AML-193 (cell line): ENCODE results near the gene VWA5B2.
A peak's percentile ranks its signal among the peaks of the same experiment; 100 is the strongest.
"Not testable (repeated sequence)": the region's sequence is repeated elsewhere in the genome, so short reads cannot be mapped to it uniquely, and the experiment has no call there.

ENCODE experiments used
- DNase-seq, 2 experiments: peaks; one replicate each; lab custom pipeline; 2025; lab: John Stamatoyannopoulos, UW

VWA5B2 gene

DNA sequence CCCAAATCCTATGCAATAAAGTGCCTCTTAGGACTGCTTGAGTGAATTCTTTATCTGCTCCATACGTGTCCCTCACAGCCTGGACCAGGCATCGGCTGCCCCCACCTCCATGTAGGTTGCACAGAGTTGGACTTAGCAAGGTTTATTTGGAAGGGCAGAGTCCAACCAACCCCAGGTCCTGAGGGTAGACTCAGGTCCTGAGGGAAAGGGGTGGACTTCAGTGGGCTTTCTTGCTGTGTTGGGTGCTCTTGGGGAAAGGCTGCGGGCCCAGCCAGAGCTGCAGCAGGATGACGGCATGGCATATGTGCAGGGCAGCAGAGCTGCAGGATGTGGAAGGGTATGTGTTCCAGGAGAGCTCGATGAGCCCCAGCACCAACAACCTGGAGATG lies 12.9 kb downstream of the VWA5B2 start:
- no peak for DNase-seq

DNA sequence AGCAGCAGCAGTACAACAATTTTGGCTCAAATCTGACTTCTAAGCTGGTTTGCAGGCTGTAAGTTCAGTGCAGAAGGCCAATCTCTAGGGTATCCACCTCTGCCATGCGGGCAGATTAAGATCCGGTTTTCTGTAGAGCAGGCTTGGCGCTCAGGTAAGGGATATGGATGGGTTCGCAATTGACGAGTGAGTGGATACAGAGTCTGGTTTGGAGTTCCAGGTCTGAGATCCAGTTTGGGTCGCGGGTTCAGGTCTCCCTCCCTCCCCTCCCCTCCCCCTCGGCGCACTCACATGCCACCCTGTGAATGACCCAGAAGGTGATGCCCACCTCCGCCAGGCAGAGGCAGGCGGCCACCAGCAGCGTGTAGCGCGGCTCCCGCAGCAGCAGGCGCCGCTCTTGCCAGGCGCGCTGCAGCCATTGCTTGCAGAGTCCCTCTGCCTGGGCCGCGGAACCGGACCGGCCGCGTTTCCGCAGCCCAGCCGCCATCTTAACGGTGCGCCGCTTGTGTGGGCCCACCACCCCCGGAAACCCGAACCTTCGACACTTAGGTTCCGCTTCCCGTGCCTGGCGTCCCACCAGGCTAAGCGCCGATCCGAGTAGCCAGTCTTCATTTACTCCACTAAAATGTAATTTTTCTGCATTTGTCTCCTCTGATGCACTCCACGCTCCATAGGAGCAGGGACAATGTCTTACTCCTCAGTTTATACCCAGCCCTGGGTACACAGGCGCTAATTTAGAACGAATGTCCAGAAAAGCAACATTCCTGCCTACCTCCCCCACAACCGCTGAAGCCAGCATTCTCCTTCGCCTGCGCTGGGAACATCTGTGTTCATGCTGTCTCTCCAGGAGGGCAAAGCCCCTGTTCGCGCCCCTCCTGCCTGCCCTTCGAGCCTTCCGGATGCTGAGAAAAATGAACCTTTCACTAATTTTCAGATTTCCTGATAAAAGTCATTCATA lies 19.3 kb downstream of the VWA5B2 start, which contains the start of gene ALG3:
Gene ALG3, minus strand, starts transcription at position 509 of the 958 bp plus-strand sequence. Its CDS starts 22 bp downstream, at position 487.
- DNase-seq, result peak; percentile 81 to 86

DNA sequence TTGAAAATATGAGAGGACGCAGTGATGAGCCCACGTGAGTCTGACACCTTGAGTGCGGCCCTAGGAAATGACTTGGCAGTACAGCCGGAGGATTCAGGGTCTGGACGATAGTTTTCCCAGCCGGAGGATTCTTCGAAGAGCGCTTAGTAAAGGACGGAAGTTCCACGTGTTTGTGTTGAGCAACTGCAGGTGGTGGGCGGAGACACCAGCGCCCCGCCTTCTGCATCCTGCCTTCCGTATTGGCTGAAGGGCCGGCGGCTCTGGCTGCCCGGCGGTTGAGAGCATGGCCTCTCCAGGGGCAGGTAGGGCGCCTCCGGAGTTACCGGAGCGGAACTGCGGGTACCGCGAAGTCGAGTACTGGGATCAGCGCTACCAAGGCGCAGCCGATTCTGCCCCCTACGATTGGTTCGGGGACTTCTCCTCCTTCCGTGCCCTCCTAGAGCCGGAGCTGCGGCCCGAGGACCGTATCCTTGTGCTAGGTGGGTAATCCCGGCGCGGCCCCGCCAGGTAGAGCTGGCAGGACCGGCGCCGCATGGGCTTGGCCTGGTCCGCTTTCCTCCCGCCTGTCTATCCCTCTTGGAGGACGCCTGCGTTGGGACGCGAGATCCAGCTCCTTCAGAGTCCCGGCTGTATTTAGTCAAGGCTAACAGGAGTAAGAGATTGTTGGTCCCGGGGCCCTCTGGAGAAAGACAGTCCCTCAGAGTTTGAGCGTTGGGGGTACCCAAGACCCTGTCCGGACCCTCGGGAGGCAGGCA lies 20.2 kb downstream of the VWA5B2 start, which contains the start of gene EEF1AKMT4:
Gene EEF1AKMT4, plus strand, starts transcription at position 261 of the 755 bp plus-strand sequence. Its CDS starts 23 bp downstream, at position 284.
- DNase-seq, result peak; percentile 99

DNA sequence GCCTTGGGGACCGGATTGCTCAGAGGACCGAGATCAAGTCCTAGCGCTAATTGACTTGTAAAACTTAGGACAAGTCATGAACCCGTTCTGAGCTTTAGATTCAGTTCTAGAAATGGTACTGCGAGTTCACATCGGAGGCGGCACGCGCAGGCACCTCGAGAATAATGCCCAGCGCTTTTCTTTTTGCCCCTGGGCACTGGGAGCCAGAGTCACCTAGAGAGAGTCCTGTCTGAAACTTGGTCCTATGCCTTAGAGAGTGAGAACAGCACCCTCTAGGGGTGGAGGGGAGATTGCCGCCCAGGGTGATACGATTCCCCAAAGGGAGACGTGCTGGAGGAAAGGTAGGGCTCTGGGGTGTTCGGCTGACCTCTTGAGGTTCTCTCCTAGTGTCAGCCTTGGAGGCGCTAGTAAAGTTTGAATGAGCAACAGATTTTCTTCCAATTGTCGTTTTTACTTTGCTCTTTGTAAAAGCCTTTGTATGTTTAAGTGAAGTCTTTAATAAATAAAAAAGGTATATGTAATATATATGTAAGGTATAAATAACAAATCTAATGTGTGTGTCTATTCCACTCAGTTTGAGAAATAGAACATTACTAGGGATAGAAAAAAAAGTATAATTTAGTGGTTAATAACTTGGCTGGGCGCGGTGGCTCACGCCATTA lies 20.9 kb downstream of the VWA5B2 start:
- peak; percentile 97 to 98 for DNase-seq

DNA sequence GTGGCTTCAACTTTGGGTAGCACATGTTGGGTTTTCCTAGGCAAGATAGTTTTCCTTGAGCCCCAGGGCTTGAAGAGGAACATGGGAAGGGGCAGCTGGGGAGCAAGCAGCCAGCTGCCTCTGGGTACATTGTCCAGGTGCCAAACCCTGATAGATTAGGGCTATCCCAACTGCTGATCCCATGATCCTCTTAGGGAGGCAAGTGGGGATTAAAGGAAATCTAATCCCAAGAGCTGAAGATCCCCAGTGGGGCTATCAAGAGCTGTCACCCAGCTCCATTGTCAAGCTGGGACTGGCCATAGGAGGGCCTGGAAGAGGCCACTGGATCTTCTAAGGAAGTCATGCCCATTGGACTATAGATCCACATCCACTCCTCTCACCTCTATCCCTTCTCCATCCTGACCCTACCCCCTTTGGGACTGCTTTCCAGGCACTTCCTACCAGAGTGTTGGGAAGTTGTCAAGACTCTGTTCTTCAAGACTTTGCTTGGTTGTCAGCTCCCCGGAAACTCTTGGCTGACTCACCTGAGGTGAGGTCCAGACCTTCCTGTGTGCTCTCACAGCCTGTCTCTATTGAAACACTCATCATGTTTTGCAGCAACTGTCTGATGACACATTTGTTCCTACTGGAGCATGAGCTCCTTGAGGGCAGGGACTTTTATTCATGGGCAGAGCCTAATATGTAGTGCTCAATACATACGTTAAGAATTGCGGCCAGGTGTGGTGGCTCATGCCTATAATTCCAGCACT lies 26.1 kb downstream of the VWA5B2 start:
- no peak for DNase-seq

DNA sequence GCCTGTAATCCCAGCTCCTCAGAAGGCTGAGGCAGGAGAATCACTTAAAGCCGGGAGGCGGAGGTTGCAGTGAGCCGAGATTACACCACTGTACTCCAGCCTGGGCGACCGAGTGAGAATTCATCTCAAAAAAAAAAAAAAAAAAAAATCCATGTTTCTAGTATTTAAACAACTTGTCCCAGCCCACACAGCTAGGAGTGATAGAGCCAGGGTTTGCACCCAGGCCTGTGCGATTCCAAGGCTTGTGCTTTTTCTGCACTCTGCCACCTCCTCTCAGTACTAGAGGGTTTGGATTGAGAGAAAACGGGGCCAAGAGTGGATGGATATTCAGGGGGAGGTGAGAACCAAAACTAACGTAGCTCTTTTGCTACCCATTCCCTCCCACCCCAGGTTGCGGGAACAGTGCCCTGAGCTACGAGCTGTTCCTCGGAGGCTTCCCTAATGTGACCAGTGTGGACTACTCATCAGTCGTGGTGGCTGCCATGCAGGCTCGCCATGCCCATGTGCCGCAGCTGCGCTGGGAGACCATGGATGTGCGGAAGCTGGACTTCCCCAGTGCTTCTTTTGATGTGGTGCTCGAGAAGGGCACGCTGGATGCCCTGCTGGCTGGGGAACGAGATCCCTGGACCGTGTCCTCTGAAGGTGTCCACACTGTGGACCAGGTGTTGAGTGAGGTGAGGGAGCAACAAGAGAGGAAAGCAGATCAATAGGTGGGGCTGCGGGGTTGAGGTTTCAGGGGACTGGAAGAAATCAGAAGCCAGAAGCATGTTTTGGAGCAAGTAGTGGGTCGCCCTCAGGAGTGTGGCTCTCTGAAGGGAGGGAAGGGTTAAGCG lies 27.9 kb downstream of the VWA5B2 start:
- no peak for DNase-seq

DNA sequence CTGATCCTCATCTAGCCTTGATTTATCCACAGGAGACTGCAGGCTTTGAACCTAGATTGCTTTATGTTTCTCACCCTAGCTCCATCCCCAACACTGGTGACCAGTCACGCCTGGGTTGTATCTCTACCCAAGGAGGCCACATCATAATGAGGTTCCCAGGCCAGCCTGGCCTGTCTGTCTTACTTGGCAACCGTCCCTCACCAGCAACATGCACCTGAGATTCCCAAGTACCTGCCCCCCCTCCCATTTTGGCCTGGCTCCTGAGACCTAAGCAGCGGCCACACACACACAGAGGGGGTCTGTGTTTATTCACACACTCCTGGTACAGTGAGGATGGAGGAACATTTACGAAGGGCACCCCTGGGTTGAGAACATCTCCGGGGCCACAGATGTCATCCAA lies 29.5 kb downstream of the VWA5B2 start:
- no peak for DNase-seq

DNA sequence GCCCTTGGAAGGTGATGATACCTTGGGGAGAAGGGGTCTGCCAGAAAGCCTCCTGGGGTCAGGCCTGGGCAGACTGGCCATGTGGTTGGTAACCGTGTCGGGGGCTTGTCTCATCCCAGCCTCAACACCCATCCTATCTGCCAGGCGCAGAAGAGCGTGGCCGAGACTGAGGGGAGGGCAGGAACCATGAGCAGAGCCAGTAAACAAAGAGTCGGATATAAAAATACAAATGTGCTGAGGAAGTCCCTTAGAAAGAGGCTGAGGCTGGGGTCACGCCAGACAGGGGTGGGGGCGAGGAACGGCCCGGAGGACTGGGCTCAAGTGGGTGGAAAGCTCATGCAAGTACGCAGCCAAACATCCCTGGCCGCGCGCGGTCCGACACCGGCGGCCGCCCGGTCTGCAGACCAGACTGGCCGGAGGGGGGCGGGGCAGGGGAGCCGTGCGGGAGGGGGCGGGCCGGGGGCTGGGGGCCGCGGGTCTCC lies 30.1 kb downstream of the VWA5B2 start:
- no peak for DNase-seq

DNA sequence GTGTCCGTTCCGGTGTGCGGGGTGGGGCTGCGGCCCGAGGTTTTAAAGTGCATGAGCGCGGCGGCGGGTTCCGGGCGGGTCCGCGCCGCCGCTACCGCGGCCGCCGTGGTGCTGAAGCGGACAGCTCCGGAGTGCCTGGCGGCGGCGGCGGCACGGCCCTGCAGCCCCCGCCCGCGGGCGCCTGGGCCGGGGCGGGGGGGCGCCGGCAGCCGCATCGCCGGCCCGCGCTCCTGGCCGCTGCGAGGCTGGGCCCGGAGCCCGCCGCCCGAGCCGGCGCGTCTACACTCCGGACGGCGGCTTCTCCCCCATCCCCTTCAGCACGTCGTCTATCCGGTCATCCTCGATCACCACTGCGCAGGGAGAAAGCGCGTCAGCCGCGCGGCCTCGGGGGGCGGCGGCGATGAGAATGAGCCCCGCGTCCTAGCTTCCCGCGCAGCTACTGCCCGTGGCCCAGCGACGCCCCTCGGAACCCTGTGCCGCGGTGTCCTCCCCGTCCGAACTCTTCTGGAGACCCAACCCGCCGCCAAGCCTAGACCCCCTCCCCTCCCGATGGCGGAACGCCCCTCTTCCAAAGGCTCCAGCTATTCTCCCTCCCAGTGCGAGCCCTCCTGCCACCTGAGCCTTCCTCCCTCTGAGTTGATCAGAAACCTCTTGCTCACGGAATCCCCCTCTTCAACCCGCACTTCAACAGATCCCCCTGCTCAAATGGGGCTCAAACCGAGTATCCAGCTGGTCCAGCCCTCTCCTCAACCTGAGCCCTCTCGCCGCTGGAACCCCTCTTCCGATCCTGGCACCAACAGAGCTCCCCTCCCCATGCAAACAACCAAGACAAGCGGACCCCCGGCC lies 30.7 kb downstream of the VWA5B2 start:
- no peak for DNase-seq

DNA sequence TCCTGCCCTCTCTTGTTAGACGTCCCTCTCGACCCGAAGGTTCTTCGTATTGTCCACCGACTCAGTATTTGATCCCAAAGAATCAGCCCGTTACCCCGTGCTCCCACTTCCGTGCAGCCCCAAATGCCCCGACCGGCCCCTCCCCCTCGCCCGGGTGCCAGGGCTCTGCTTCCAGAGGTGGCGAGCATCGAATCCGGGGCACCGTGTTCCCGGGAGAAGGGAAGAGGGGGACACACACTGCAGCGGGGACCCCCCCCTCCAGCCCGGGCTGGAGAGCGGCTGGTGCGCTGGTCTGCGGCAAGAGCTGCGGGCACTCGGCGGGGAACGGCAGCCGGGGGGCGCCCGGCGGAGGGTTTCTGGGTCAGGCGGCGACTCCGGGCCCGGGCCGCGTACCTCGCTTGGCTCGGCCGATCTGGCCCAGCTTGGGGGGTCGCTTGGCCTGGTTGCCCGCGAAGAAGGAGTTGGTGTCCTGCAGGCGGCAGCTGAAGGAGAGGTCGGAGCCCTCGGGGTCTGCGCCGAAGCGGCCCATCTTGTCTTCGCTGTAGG lies 31.4 kb downstream of the VWA5B2 start:
- DNase-seq, result no peak

DNA sequence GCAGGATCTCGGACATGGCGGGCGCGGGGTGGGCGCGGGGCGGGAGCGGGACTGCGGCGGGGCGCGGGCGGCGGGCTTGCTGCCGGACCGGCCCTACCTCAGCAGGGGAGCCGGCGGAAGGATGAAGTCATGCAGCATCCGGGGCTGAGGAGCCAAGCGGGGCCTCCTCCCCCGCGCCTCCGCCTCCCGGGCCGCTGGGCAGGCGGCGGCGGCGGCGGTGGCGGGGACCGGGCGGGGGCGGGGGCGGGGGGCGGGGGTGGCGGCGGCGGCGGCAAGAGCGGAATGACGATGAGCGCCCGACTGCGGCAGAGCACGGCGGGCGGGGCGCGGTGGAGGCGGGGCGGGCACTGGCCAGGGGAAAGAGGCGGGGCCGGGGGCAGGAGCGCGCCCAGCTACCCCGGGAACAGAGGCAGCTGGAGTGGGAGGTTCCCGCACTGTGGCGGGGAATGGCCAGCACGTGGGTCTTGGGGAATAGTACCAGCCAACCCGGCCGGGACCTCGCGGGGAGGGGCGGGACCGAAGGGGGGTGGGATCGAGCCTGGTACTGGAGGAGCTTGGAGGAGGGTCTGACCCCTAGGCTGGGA lies 32.0 kb downstream of the VWA5B2 start, which contains the start of gene CAMK2N2:
Gene CAMK2N2, minus strand, starts transcription at position 284 of the 584 bp plus-strand sequence. Its CDS starts 268 bp downstream, at position 16.
- peak; percentile 73 to 79 for DNase-seq

DNA sequence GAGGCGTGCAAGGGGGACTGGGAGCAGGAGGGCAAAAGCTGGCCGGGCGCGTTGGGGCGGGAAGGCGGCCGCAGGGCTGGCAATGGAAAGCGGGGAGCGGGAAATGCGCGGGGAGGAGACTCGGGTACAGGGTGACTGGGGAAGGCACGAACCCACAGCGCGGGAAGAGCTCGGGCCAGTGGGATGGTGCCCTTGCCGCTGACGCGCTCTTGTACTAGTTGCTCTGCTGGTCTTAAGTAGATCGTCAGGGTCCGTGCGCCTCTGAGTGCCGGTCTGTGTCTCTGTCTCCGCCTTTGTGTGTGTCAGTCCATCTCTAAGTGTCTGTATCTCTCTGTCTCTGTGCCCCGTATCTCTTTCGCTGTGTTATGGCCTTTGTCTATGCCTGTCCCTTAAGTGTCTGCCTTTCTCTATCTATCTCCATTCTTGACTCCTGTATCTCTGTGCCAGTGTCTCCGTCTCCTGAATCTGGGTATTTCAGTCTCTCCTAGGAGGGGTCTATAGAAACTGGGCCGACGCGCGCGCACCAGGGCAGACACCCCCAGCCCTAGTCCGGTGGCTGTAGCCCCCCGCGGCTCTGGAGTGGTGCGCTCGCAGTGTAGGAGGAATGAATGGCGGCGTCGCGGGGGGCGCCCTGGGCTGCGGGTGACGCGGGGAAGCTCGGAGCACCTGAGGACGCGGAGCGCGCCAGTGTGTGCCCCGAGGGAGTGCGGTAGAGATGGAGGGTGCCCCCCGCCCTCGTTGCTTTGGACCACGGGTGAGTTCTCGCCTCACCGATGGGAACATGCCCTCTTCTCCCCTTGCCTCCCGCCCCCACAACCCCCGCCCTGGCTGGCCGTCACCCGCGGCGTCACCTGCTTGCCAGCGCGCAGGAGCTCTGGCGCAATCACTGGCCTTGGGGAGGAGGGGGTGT lies 32.7 kb downstream of the VWA5B2 start:
- DNase-seq, result peak; percentile 56 to 62

DNA sequence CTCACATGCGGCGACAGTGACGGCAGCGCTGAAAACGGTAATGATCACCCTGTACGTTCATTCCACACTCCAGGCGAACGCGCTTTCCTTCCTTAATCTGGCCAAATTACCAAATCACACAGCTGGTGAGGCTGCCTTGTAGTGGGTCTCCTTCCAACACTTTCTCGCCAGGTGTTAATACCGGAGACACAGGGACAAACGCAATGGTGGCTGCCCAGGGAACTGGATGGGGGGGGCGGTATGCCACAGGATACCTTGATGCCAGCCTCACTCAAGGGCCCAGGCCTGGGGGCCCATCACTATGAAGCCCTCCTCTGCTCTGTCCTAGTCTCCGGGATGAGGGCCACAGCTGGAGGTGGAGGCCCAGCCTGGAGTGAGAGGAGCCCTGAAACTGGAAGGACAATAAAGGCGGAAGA lies 33.4 kb downstream of the VWA5B2 start:
- no peak for DNase-seq

DNA sequence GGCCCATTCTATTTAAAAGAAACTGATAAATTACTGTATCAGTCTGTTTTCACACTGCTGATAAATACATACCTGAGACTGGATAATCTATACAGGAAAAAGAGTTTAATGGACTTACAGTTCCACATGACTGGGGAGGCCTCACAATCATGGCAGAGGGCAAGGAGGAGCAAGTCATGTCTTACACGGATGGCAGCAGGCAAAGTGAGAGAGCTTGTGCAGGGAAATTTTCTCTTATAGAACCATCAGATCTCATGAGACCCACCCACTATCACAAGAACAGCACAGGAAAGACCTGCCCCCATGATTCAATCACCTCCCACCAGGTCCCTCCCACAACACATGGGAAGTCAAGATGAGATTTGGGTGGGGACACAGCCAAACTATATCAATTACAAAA lies 37.9 kb downstream of the VWA5B2 start:
- not testable (repeated sequence) for DNase-seq

DNA sequence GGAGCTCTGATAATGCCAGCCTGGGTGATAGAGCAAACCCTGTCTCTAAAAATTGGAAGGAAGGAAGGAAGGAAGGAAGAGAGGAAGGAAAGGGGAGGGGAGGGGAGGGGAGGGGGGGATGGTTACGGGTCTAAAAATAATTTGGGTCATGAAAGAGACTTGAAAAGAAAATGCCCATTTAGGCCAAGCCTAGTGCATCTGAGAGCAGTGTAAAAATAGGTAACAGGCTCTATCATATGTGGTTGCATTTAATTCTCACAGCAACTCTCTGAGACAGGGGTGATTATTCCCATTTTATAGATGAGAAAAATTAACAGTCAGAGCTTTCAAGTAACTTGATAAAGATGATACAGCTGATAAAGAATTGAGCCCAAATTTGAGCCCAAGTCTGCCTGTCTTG lies 42.9 kb downstream of the VWA5B2 start:
- no peak for DNase-seq

DNA sequence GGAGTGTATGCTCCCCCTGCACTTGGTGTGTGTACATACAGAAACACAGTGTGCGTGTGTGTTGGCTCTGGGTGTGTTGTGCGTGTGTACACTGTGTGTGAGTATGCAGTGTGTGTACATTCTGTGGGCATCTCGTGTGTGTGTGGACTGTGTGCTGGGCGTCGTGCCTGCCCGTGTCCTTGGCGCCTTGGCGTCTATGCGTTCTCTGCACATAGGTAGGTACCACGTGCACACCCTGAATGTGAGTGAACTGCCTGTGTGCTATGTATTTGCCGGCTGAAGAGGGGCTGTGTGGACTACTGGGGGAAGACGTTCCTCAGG lies 46.0 kb downstream of the VWA5B2 start:
- no peak for DNase-seq
